IPS DF 4.7 (cell line): Measurements from ENCODE around the gene COL1A2.

Experiments used
- DNase-seq: peaks from one replicate; pipeline ENCODE4 v3.0.0-alpha.2; 2013; ENCODE audit warnings: low spot score; ENCODE audit errors: extremely low read depth

The COL1A2 gene

DNA sequence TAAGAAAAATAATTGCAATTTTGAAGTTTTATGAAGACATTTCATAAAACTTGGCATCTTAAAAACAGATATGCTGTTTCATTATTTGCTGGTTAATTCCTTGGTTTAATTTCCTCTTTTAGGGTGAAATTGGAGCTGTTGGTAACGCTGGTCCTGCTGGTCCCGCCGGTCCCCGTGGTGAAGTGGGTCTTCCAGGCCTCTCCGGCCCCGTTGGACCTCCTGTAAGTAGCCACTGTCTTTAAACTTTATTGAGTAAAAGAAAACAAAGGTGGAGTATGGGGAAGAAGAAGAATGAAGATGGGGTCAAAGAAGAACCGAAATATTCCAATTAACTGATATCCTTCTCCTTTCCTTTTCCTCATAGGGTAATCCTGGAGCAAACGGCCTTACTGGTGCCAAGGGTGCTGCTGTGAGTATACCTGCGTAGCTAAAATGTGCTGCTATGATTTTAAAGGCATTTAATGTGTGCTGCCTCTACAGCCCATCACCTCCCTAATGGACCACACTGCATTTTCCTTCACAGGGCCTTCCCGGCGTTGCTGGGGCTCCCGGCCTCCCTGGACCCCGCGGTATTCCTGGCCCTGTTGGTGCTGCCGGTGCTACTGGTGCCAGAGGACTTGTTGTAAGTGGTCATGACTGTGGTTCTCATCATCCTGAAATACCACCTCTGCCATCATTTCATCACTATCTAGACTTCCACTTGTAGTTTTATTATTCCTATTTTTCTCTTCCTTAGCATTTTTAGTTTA, 14.7 kb downstream of the COL1A2 start:
- DNase-seq: no peak

DNA sequence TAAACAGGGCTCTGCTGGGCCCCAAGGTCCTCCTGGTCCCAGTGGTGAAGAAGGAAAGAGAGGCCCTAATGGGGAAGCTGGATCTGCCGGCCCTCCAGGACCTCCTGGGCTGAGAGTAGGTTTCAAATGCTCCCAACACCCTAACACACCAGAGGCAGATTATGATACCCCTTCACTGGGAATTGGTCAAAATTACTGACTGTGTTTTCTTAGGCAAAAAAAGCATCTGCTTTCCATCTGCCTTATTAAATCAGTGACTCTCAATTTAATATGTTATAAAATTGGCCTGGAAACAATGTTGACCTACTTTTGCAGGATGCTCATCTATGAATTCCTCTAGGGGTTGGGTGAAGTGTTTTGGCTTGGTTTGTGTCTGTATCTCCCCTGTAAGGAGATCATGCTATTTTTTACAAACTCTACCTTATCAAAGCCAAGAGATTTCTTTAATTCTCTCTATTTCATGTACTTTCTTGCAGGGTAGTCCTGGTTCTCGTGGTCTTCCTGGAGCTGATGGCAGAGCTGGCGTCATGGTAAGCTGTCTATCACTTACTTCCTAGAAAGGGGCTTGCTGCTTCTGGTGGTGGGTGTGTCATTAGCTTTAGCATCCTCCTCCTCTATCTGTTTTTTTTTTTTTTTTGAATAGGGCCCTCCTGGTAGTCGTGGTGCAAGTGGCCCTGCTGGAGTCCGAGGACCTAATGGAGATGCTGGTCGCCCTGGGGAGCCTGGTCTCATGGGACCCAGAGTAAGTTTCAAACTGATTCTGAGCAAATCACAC, 15.9 kb downstream of the COL1A2 start:
- no peak for DNase-seq

DNA sequence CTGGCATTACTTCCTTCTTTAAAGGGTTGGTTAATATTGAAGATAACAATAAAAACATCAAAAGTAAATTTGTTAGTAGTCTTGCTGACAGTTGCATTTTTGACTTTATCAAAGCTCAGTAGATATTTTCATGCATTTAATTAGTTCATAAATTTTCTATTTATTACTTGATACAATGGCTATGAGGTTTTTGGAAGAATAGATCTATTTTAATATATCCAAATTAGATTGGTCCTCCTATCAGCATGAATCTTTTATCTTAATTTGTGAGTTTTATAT, 16.4 kb downstream of the COL1A2 start:
- DNase-seq: no peak

DNA sequence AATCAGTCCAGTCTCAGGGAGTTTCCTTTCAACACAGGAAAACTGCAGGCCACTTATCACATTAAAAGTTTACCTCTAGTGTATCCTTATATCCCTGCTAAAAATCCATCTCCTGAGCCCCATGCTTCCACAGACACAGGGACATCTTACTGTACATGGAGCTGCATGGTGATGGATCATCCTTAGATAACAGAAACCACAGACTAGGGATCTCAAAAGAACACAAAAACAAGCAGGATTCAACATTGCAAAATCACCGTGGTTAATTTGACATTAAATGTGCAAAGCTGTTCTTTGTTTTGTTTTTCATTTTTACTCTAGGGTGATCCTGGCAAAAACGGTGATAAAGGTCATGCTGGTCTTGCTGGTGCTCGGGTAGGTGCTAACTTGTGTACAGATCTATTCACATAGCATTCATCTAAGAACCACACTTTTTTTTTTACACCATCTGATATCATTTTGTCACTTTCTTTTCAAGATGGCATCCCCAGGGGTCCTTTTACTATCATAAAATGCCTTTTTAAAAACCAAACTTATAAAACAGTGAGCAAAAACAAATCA, 18.1 kb downstream of the COL1A2 start:
- no peak for DNase-seq

DNA sequence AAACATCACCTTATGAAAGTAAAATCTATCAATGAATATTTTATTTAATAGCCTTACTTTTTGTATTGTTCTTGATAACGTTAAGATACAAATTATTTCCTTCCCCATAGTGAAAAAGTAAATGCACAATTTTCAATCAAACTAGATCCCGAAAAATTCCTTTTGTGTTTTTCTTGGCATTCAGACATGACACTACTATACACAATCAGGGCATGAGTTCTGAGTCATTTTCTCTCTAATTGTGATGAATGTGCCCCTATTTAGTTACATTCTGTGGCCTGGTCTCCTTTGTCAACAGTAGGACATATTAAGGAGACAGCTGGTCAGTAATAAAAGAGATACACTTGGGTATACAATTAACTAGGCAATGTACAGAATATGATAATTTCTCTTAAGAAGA, 19.8 kb downstream of the COL1A2 start:
- no peak for DNase-seq

DNA sequence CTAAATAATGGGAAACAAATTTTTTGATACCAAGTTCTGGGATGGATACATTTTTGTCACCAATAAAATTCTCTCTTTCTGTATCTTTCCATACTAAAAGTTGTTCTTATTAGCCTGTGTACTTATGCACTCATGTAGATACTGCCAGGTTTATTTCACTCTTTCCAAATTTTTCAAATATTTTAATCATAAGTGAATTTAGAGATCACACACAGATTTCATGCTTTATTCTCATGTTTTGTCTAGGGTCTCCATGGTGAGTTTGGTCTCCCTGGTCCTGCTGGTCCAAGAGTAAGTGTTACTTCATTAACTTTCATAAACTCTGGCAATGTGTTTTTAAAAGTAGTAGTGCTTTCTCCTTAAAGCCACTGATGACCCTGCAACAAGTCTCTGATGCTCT, 20.3 kb downstream of the COL1A2 start:
- no peak for DNase-seq

DNA sequence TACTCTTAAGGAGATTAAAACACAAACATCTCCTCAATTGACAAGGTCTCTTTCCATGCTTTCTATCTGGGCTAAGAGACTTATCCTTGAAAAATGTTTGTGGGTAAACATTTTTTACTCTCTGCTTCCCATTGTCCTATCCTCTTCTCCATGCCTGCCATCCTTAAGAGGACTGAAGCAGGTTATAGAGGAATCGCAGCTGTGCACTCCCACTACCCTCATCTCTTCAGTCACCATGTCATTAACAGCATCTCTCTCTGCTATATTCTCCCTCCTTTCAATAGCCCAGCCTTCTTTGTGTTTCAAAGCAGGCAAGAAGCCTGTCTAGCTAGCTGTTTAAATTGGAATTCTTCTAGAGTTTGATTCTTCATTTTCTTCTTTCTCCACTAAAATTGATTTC, 22.6 kb downstream of the COL1A2 start:
- DNase-seq: no peak

DNA sequence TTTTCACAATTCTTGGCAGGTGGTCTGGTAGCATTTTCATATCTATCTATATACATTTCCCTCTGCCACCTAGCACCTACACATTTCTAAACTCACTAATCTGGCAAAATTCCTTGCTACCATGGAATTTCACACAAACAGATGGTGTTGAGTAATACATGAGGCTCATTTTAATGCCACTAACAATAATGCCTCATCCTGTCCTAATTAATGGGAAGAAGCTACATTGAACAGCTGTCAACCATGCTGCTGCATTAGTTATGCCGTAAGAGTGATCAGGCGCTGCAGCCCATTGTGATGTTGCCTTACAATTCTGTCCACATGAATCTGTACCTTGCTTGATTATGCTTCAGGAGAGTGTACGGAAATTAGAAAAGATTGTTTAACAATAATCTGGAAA, 23.2 kb downstream of the COL1A2 start:
- no peak for DNase-seq

DNA sequence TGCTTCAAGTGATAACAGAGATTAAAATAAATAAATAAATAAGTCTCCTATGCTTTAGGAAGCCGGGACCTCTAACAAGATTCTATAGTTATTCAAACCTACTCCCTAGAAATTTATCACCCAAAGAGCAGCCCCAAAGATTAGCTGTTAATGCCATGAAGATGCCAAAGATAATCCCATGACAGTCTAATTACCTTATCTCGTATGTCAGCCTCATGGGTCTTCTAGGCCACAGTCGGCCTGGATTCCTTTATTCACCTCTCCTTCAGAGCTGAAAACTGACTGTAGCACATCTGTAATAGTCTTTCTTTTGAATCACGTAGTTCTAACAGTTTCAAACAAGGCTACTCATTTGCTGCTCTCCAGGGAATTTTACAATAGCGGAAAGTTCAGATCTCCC, 24.2 kb downstream of the COL1A2 start:
- no peak for DNase-seq

DNA sequence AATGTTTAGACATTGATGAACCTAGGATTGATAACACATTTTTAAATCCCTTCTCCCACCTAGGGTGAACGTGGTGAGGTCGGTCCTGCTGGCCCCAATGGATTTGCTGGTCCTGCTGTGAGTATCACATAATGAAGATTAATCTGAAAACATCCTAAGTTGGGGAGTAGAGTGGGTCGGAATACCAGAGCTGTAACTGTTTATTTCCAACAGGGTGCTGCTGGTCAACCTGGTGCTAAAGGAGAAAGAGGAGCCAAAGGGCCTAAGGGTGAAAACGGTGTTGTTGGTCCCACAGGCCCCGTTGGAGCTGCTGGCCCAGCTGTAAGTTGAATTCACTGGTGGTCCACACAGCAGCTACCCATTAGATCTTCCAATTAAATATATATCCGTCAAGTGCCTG, 25.6 kb downstream of the COL1A2 start:
- DNase-seq: no peak

DNA sequence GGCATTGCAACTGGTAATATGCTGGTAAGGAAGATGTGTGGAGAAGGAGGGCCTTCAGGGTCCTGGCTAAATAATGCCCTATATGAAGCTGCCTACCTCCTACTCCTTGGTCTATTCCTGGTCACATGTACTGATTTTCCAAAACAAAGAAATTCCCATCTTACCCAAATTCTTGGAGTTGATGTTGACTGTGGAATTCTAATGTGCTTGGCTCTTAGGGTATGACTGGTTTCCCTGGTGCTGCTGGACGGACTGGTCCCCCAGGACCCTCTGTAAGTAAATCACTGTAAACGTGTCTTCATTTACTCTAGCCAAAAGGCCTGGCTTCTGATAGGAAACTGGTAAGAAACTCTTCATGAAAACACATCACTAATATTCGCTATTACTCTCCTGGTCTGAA, 27.0 kb downstream of the COL1A2 start:
- no peak for DNase-seq

DNA sequence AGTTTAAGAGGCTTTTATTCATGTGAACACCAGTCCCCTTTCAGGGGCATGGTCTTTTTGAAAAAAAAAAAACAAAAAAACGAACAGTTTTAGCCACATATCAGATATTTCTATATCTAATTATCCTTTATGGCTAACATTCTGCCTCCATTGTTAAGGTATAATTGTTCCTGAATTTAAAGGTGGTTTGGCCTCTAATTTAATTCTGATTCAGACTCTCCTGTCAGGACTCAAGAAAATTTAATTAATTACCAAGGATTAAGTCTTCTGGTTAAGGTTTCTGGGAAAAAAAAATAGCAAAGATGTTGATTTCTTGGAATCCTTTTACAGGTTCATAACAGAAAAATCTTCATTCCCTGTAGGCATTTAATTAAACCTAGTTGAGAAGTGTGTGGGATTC, 27.4 kb downstream of the COL1A2 start:
- DNase-seq: no peak

DNA sequence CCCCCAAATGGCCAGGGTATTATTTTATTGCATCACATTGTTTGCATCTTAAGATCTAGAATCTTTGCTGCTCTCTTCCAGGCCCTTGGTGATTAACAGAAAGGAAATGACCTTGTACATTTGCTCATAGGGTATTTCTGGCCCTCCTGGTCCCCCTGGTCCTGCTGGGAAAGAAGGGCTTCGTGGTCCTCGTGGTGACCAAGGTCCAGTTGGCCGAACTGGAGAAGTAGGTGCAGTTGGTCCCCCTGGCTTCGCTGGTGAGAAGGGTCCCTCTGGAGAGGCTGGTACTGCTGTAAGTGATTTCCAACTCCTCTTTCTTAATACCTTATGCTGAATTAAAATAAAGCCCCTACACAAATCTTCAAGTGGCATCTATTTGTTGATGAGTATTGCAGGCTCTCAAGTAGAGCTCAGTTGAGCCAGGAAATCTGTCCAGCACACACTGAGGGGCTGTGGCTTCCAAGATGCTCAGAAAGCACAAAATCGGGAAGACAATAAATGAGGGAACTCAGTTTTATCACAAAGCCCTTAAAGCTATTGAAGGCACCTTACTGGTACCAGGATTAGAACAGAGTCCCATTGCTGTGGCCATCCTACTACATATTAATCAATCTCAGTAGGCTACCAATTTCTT, 28.2 kb downstream of the COL1A2 start:
- no peak for DNase-seq

DNA sequence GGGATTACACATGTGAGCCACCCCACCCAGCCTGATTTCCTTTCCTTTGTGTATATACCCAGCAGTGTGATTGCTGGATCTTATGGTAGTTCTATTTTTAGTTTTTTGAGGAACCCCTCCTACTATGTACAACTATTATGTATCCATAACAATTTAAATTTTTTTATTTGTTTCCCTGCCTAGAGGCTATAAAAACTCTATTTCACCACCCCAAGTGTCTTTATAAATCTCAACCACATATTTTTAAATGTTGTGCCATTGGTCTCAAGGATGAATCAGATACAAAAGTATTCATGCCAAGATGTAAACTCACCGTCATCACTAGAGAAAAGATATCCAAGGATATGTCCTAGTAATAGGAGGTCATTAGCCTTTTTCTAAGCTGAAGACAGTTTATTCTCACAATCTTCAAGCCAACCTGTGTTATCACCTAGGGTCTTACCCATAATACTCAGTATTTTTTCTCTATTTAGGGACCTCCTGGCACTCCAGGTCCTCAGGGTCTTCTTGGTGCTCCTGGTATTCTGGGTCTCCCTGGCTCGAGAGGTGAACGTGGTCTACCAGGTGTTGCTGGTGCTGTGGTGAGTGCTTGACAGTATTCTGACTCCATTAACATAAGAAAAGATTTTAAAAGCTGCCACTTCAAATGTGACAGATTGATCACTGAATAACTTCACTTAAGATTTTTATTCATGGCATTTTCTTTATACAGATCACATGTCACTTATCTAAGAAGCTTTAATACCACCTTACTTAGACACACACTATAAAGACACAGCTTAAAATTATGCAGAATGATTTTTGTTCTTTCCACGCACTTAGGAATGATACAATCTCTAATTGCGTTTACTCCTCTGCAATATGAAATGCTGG, 29.4 kb downstream of the COL1A2 start:
- no peak for DNase-seq

DNA sequence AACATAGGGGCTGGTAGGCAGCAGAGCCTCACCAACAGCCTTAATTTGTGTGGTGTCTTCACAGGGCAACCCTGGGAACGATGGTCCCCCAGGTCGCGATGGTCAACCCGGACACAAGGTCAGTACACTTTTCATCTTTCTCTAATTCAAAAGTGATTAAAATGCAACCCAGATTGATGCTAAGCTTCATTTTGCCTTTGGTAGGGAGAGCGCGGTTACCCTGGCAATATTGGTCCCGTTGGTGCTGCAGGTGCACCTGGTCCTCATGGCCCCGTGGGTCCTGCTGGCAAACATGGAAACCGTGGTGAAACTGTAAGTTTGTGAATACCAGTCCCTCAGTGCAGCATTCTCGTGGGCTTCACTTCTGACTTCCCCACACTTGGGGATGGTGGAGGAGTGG, 30.9 kb downstream of the COL1A2 start:
- no peak for DNase-seq

DNA sequence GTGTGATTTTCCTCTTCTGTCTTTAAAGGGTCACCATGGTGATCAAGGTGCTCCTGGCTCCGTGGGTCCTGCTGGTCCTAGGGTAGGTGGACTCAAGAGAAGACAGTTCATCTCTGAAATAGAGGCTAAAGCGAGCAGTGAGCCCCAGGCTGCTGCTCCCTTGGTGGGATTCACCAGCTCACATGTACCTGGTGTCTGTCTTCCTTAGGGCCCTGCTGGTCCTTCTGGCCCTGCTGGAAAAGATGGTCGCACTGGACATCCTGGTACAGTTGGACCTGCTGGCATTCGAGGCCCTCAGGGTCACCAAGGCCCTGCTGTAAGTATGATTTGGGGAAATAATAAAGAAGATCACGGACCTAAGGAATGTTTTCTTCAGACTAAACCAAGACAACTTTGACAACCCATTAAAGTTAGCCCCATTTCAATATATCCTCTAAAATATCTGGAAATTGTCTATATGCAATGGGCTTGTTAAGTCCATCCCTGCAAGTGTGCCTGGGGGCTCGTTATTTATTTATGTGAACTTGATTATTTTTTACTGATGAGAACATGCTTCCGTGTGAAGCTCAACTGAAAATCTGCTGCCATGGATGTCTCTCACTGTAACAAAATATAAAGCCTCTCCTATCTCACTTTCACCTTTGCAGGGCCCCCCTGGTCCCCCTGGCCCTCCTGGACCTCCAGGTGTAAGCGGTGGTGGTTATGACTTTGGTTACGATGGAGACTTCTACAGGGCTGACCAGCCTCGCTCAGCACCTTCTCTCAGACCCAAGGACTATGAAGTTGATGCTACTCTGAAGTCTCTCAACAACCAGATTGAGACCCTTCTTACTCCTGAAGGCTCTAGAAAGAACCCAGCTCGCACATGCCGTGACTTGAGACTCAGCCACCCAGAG, 32.5 kb downstream of the COL1A2 start:
- no peak for DNase-seq

DNA sequence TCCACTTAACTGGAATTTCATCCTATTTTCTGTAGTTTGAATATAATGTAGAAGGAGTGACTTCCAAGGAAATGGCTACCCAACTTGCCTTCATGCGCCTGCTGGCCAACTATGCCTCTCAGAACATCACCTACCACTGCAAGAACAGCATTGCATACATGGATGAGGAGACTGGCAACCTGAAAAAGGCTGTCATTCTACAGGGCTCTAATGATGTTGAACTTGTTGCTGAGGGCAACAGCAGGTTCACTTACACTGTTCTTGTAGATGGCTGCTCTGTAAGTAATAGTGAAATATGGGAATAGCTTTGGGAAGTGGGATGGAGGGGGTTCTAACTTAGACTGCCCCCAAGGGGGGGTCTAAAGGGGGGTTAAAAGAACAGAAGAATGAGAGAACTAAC, 34.5 kb downstream of the COL1A2 start:
- no peak for DNase-seq

DNA sequence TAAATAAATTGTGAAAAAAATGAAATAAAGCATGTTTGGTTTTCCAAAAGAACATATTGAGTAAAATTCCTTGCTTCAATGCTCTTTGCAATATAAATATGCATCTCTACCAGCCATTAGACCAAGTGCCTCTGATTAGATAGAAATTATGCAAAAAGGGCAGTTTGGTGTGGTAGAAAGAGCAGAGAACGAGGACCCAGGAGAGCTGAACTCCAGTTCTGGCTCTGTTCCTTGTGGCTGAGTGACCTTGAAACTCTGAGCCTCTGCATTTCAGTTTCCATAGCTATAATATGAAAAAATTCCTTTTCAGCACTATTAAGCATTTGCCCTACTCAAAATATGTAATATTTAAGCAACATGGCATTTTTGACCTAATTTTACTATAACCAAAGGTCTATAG, 36.5 kb downstream of the COL1A2 start:
- no peak for DNase-seq

DNA sequence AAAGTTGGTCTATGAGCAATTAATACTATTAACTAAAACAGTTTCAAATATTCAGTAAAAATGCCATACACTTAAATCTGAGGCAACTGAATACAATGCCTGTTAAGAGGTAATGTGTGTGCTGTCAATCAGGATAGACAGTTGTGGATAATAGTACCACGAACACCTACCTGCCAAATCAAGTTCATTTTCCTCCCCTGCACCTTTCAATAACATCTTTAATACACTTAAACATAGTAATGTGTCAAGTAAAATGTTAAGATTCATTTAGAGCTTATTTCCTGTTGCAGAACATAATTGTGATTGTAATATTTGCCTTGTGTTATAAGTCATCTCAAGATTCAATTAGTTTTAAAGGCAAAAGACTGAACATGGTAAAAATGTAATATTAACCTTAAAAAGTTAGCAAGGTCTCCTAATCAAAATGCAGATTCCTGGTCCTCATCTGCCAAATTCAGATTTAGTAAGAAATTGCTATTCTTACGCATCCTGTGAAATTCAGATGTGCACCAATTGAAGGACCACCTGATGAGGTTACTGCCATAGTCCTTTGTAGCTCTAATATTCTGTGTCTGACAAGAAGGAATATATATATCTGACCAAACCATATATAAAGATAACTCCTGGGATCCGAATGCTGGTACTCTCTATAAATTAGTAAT, 37.1 kb downstream of the COL1A2 start:
- no peak for DNase-seq

DNA sequence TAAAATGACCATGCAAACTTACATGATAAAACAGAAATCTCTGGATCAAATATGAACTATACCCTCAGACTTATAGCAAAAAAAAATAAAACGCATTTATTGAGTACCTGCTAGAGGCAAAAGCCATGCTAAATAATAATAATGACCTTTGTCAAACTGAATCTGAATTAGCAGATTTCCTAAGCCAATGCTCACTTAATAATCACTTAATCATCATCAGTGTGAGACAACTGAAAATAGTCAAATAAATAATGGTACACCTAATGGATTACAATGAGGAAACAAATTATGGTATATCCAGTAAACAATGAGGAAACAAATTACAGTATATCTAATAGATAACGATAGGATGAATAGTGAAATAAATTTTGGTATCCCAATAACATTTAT, 37.6 kb downstream of the COL1A2 start:
- DNase-seq: no peak
